Lung (tissue), 12 donors: Measurements from ENCODE around the gene CEP19. TPM values are rescaled to one million over a fixed set of nuclear protein-coding genes. Genes with fewer than 3 reads are reported as not detected.
A peak's percentile ranks its signal among the peaks of the same experiment; 100 is the strongest.

Source experiments
- ATAC-seq: fragments of 200-7000 bp; cut with Tn5 transposase; one replicate; pipeline ENCODE4 v1.9.1; 2020; ENCODE audit warnings: moderate number of reproducible peaks; ENCODE audit not compliant: insufficient read depth, low FRiP score
- DNase-seq, 3 donors: peaks; one replicate each; pipeline ENCODE4 v3.0.0-alpha.2; 2013 to 2017
- H3K27ac ChIP-seq, 2 donors: one replicate each; pipeline ENCODE4 v1.5.1; 2013; ENCODE audit warnings: mild to moderate bottlenecking in 2 of 2, moderate library complexity in 2 of 2, control low read depth in 1 of 2, inconsistent platforms in 1 of 2, low read depth in 1 of 2, low read length in 1 of 2
- H3K27me3 ChIP-seq, 3 donors: one replicate each; pipeline ENCODE4 v1.5.1; 2013; ENCODE audit warnings: low read length in 2 of 3; ENCODE audit not compliant: control insufficient read depth in 3 of 3, insufficient read depth in 3 of 3
- H3K36me3 ChIP-seq, 4 donors: one replicate each; pipeline ENCODE4 v1.5.1; 2013; ENCODE audit warnings: low read length in 4 of 4, mild to moderate bottlenecking in 1 of 4, moderate library complexity in 1 of 4; ENCODE audit not compliant: control insufficient read depth in 4 of 4, insufficient read depth in 4 of 4
- H3K4me1 ChIP-seq, 5 donors: one replicate each; pipeline ENCODE4 v1.5.1; 2013; ENCODE audit warnings: low read length in 5 of 5, mild to moderate bottlenecking in 2 of 5, moderate library complexity in 1 of 5; ENCODE audit not compliant: control insufficient read depth in 5 of 5, insufficient read depth in 5 of 5
- H3K4me3 ChIP-seq: one replicate; pipeline ENCODE4 v1.5.1; 2013; ENCODE audit warnings: mild to moderate bottlenecking, control low read depth, moderate library complexity
- H3K9ac ChIP-seq, 2 donors: one replicate each; pipeline ENCODE4 v1.5.1; 2013; ENCODE audit warnings: low read length in 2 of 2, control low read depth in 1 of 2; ENCODE audit not compliant: insufficient read depth in 1 of 2
- H3K9me3 ChIP-seq, 4 donors: one replicate each; pipeline ENCODE4 v1.5.1; 2013; ENCODE audit warnings: low read length in 3 of 4, mild to moderate bottlenecking in 1 of 4, moderate library complexity in 1 of 4; ENCODE audit not compliant: control insufficient read depth in 4 of 4, insufficient read depth in 3 of 4
- WGBS, 2 donors: extraction: QIAGEN DNeasy Blood & Tissue Kit; methylation state at CpG; one replicate each; pipeline ENCODE4 v1.1.7; 2013; 5-methylcytosine and 5-hydroxymethylcytosine counted together
- polyA plus RNA-seq, 2 donors: library from polyadenylated mRNA; stranded (reverse); fragments of 200-250 nt; gene quantifications; one replicate each; pipeline ENCODE4 v1.2.1, GENCODE V29; 2013
- total RNA-seq, 2 donors: library from RNA; depleted of rRNA in 1 of 2; stranded (reverse); fragments of >200 nt in 1 of 2; gene quantifications; one replicate each; pipeline ENCODE4 v1.2.1, GENCODE V29; 2014 to 2021
- TF ChIP-seq, protein P1 (sequence below): IDR thresholded peaks from 2 replicates; pipeline ENCODE4 v1.5.1; 2012; ENCODE audit warnings: mild to moderate bottlenecking; ENCODE audit errors: control extremely low read depth, extremely low read depth
- donor health status: control.
- donor health status: control.
- donor health status: Bipolar disorder and iron deficiency.
- donor health status: healthy.
- donor health status: DM: yes; HTN: yes; CAD: no.

CEP19 gene
- total and polyA plus RNA-seq, 4 donors = 0.93 to 4.3 (median 2.4) TPM

DNA sequence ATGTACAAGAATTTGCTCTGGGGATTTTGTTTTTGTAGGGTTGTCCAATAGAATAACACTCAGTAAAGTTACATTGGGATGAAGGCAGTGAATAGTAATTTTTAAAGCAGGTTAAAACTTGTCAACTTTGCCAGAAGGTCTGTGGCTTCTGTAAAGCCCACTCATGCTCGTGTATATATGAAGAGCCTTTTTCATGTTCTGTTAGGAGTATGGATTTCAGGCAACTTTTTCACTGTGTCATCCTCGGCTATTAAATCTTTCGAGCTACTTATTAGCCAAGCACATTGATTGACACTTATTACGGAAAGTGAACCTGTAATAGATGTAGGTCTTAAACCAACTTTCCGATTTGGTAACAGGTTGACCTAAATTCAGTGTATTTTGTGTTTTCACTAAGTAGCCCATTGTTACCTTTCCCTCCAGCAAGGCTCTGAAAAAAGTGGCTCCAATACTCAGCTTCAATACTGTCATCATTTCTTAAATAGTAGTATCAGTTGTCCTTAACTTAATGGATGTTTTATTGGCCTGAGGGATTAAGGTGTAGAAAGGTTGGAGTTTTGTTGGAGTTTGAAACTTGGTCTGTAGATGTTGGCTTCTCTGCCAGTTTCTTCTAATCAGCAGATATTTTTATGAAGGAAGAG is 29.3 kb upstream of the CEP19 start:
- peaks cover 0 to 3% (median 3%) of the 10 kb centered on the region in 4 donors for H3K36me3 ChIP-seq
- H3K27ac ChIP-seq = peak overlapping the region in 1 of 2 donors; percentile 99
- WGBS, 2 donors = 19 to 23% methylated on average over 5 of the region's 5 CpGs

DNA sequence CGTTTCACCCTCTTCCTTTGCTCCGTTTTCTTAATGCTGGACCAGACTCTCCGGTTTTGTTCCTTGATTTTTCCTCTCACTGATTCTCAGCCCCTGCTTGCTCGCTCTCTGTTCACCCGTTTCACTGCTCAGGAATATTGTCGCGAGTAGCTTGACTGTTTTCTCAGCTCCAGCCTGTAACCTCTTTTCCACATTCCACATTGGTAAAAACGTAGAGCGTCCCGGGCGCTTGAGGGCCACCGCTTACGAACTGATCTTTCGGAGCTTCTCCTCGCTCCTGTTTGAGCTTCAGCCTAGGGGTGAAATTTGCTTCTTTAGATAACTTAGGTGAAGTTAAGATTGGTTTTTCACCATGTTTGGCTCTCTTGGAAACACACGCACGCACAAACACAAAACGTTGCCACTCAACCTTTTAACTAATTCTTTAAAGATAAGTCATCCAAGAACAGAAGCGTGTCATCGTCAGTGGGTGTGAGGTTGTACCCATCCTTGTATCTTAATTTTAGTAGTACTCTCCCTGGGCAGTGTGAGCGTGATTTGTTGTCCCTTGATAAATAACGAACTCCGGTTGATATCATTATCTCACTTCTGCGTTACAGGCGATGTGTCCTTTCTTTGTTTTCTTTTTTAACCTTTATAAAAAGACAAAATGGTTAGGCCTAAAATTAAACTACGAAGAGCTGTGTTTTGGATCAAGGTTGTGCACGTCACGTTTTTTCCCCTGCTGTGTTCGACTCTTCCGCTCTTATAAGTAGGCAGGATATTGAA is 28.6 kb upstream of the CEP19 start:
- H3K36me3 ChIP-seq = peaks cover 0 to 3% (median 2%) of the 10 kb centered on the region in 4 donors
- DNase-seq = peak; percentile 70 to 81 (median 72)

More for the DNA sequence above, 29.3 kb upstream of the CEP19 start:
- TF ChIP-seq, protein P1, sequence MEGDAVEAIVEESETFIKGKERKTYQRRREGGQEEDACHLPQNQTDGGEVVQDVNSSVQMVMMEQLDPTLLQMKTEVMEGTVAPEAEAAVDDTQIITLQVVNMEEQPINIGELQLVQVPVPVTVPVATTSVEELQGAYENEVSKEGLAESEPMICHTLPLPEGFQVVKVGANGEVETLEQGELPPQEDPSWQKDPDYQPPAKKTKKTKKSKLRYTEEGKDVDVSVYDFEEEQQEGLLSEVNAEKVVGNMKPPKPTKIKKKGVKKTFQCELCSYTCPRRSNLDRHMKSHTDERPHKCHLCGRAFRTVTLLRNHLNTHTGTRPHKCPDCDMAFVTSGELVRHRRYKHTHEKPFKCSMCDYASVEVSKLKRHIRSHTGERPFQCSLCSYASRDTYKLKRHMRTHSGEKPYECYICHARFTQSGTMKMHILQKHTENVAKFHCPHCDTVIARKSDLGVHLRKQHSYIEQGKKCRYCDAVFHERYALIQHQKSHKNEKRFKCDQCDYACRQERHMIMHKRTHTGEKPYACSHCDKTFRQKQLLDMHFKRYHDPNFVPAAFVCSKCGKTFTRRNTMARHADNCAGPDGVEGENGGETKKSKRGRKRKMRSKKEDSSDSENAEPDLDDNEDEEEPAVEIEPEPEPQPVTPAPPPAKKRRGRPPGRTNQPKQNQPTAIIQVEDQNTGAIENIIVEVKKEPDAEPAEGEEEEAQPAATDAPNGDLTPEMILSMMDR = no peak
- peak in 1 of 3 donors; percentile 2 for DNase-seq
- Histone ChIP-seq H3K4me3 (no peak overlapping the region), H3K4me1 (peaks cover 2 to 15% (median 9%) of the 10 kb centered on the region in 5 donors), H3K27me3 (no peaks in the 10 kb centered on the region), H3K9me3 (no peaks in the 10 kb centered on the region), H3K9ac (peak overlapping the region; percentile 90 to 96)
- ATAC-seq = no peak

DNA sequence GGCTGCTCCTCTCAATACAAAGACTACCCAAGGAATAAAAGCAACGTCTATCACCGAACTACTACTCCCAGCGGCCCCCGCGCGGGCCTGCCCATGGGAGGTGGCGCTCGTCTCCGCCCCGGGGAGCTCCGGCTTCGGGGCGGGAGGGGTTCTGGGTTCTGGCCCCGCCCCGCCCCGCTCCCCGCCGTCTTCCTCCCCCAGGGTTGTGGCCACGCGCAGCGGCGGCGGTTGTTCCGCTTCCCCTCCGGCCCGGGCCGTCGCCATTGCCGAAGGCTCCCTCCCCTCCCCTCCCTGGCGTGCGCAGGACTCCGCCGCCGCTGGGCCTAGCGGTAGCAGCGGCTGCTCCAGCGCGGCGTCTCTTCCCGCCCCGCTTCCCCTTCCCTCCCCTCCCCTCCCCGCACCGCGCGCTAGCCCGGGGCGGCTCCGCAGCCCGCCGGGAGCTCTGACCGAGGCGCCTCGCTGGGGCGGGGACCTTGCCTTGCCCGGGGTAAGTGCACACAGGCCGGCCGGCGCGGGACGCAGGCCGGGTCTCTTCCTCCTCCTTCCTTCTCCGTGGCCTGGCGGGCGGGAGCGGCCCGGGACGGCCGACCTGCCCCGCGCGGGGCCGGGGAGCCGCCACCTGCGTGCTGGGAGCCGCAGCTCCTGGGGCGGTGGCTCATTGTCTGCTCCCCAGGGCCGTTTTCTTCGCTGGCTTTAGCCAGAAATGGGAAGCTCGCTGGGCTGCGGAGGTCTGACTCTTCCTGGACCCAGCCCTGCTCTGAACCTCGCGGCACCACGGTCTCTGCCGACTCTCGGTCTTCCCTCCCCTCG is 27.8 kb upstream of the CEP19 start, which contains the start of gene PAK2:
TSS of gene PAK2 (plus strand) at position 187 of the 810 bp plus-strand sequence. CDS start 42,790 bp downstream, outside the sequence.
- Histone ChIP-seq H3K27ac (peak within 1 kb of the TSS; percentile 99), H3K36me3 (peaks cover 0 to 3% (median under 1%) of the 10 kb centered on the region in 4 donors), H3K9ac (peak within 1 kb of the TSS; percentile 90 to 96), H3K4me1 (peaks cover 0 to 15% (median 9%) of the 10 kb centered on the region in 5 donors), H3K27me3 (no peaks in the 10 kb centered on the region), H3K9me3 (no peaks in the 10 kb centered on the region), H3K4me3 (peak within 1 kb of the TSS; percentile 58)
- WGBS, 2 donors = 0 to 1% methylated on average over 47 to 86 of the region's 86 CpGs
- TF ChIP-seq, protein P1 = no peak
- ATAC-seq = peak; percentile 97
- DNase-seq = peak; percentile 90 to 93 (median 90)

More for the DNA sequence above, 28.6 kb upstream of the CEP19 start:
- TF ChIP-seq, protein P1 = no peak
- no peak for ATAC-seq
- Histone ChIP-seq H3K9me3 (no peaks in the 10 kb centered on the region), H3K27me3 (no peaks in the 10 kb centered on the region), H3K27ac (peak overlapping the region; percentile 99), H3K9ac (peak overlapping the region; percentile 90 to 96), H3K4me3 (peak overlapping the region; percentile 58), H3K4me1 (peaks cover 2 to 15% (median 9%) of the 10 kb centered on the region in 5 donors)
- 0 to 1% methylated on average over 30 of the region's 30 CpGs for WGBS, 2 donors
